Keratinocyte (primary cell): ENCODE data around the gene UBLCP1. TPM values are rescaled to one million over a fixed set of nuclear protein-coding genes. Genes with fewer than 3 reads are reported as not detected.
"Not testable (repeated sequence)": the region's sequence is repeated elsewhere in the genome, so short reads cannot be mapped to it uniquely, and the experiment has no call there.

Experiments used
- DNase-seq: peaks from one replicate; pipeline ENCODE4 v3.0.0-alpha.2; 2011; ENCODE audit warnings: low read depth, missing footprints, low spot score
- FAIRE-seq: peaks from 2 replicates; lab custom pipeline; 2011; peaks lifted over from hg19 to GRCh38; lab: Jason Lieb, UNC
- H2AFZ ChIP-seq: 2 replicates; pipeline ENCODE4 v1.6.0; 2012; ENCODE audit warnings: low read length, control low read depth, inconsistent platforms; ENCODE audit not compliant: control insufficient read depth
- H3K27ac ChIP-seq: 2 replicates; pipeline ENCODE4 v1.5.1; 2011; ENCODE audit warnings: low read length; ENCODE audit not compliant: control insufficient read depth, insufficient read depth
- H3K27me3 ChIP-seq: 3 replicates; pipeline ENCODE4 v1.6.0; 2011; ENCODE audit warnings: low read length; ENCODE audit not compliant: control insufficient read depth, insufficient read depth; ENCODE audit errors: extremely low read depth
- H3K36me3 ChIP-seq, 2 experiments: 2 replicates in 1 of 2; 3 replicates in 1 of 2; pipeline ENCODE4 v1.5.1; 2011; ENCODE audit warnings: low read length in 2 of 2, mild to moderate bottlenecking in 1 of 2; ENCODE audit not compliant: control insufficient read depth in 2 of 2, insufficient read depth in 2 of 2; ENCODE audit errors: extremely low read depth in 1 of 2
- H3K4me1 ChIP-seq: 3 replicates; pipeline ENCODE4 v1.5.1; 2011; ENCODE audit warnings: low read length; ENCODE audit not compliant: control insufficient read depth, insufficient read depth; ENCODE audit errors: extremely low read depth
- H3K4me2 ChIP-seq: 3 replicates; pipeline ENCODE4 v1.6.0; 2011; ENCODE audit warnings: low read depth, low read length; ENCODE audit not compliant: control insufficient read depth, insufficient read depth; ENCODE audit errors: extremely low read depth
- H3K4me3 ChIP-seq, 3 experiments: fragments of 200-600 bp in 1 of 3; sonication (generic) in 1 of 3; 2 replicates in 2 of 3; 3 replicates in 1 of 3; pipeline ENCODE4 v1.5.1; 2011 to 2016; ENCODE audit warnings: low read length in 3 of 3, mild to moderate bottlenecking in 3 of 3, control low read depth in 2 of 3, inconsistent platforms in 1 of 3, low read depth in 1 of 3, mixed read lengths in 1 of 3, mixed run types in 1 of 3, moderate library complexity in 1 of 3; ENCODE audit not compliant: control insufficient read depth in 2 of 3, insufficient read depth in 2 of 3; ENCODE audit errors: extremely low read depth in 1 of 3
- H3K79me2 ChIP-seq: 2 replicates; pipeline ENCODE4 v1.6.0; 2012; ENCODE audit warnings: low read length; ENCODE audit not compliant: control insufficient read depth, insufficient read depth
- H3K9ac ChIP-seq: 3 replicates; pipeline ENCODE4 v1.6.0; 2011; ENCODE audit warnings: low read length; ENCODE audit not compliant: control insufficient read depth, insufficient read depth; ENCODE audit errors: extremely low read depth
- H3K9me1 ChIP-seq: 3 replicates; pipeline ENCODE4 v1.6.0; 2011; ENCODE audit warnings: low read length; ENCODE audit not compliant: control insufficient read depth, insufficient read depth; ENCODE audit errors: extremely low read depth
- H3K9me3 ChIP-seq: 2 replicates; pipeline ENCODE4 v1.5.1; 2012; ENCODE audit warnings: low read depth, low read length; ENCODE audit not compliant: control insufficient read depth
- H4K20me1 ChIP-seq: 3 replicates; pipeline ENCODE4 v1.6.0; 2011; ENCODE audit warnings: low read length; ENCODE audit not compliant: control insufficient read depth, insufficient read depth; ENCODE audit errors: extremely low read depth
- EZH2 ChIP-seq: IDR thresholded peaks from one replicate; pipeline ENCODE4 v1.6.1; 2012; ENCODE audit warnings: inconsistent platforms, mild to moderate bottlenecking, low read length, moderate library complexity
- dilution Hi-C: fragments of 300-500 bp; cut with MboI; formaldehyde crosslinking; loops from one replicate; pipeline ENCODE4 v1.7.0; 2020; ENCODE audit warnings: low sequenced_read_pairs; ENCODE audit not compliant: extremely low pct_ligation_motif_present
- polyA plus RNA-seq, 5 experiments: library from polyadenylated mRNA; depleted of rRNA in 3 of 5; stranded (reverse) in 3 of 5; stranded (forward) in 1 of 5; unstranded in 1 of 5; fragments of >200 nt; gene quantifications; 1 replicate in 1 of 5; 2 replicates in 3 of 5; 3 replicates in 1 of 5; pipeline versions ENCODE4 v1.2.1 to v1.2.3, GENCODE V29; 2011 to 2012; ENCODE audit warnings: missing spikeins in 2 of 5, low read depth in 1 of 5, low replicate concordance in 1 of 5
- TF ChIP-seq, protein P1 (sequence below), 3 experiments: IDR thresholded peaks in 1 of 3; conservative IDR thresholded peaks in 1 of 3; optimal IDR thresholded peaks in 1 of 3; 2 replicates in 2 of 3; 3 replicates in 1 of 3; pipeline versions ENCODE3 to v1.5.1; 2011; ENCODE audit warnings: low read length in 3 of 3, mild to moderate bottlenecking in 3 of 3, moderate library complexity in 2 of 3, control low read depth in 1 of 3, inconsistent platforms in 1 of 3; ENCODE audit not compliant: insufficient read depth in 2 of 3; ENCODE audit errors: extremely low read depth in 1 of 3

Gene UBLCP1
- polyA plus RNA-seq, 1 donor (not counting 4 experiments of a cell fraction or from before 2014, with no cell fraction given), result 42.5 TPM

GRCh38 chr5:159263569-159263905 is 447 bp downstream of the UBLCP1 start:
- H2AFZ ChIP-seq, result peak overlapping the region; percentile 78
- peak overlapping the region; percentile 81 to 95 (median 83) for H3K4me3 ChIP-seq
- peaks cover 0 to 3% of the 10 kb centered on the region in 2 experiments for H3K36me3 ChIP-seq
- peak overlapping the region; percentile 95 for H3K27ac ChIP-seq
- peaks cover 50% of the 10 kb centered on the region for H3K79me2 ChIP-seq
- no peaks in the 10 kb centered on the region for H3K9me1 ChIP-seq
- dilution Hi-C loops, result no loop called here
- DNase-seq, result no peak
- no peaks in the 10 kb centered on the region for H3K9me3 ChIP-seq
- H3K4me2 ChIP-seq, result peak overlapping the region; percentile 79
- no peaks in the 10 kb centered on the region for H4K20me1 ChIP-seq
- H3K4me1 ChIP-seq, result peaks cover 15% of the 10 kb centered on the region
- H3K27me3 ChIP-seq, result no peaks in the 10 kb centered on the region
- no peak for TF ChIP-seq EZH2
- TF ChIP-seq, protein P1, sequence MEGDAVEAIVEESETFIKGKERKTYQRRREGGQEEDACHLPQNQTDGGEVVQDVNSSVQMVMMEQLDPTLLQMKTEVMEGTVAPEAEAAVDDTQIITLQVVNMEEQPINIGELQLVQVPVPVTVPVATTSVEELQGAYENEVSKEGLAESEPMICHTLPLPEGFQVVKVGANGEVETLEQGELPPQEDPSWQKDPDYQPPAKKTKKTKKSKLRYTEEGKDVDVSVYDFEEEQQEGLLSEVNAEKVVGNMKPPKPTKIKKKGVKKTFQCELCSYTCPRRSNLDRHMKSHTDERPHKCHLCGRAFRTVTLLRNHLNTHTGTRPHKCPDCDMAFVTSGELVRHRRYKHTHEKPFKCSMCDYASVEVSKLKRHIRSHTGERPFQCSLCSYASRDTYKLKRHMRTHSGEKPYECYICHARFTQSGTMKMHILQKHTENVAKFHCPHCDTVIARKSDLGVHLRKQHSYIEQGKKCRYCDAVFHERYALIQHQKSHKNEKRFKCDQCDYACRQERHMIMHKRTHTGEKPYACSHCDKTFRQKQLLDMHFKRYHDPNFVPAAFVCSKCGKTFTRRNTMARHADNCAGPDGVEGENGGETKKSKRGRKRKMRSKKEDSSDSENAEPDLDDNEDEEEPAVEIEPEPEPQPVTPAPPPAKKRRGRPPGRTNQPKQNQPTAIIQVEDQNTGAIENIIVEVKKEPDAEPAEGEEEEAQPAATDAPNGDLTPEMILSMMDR (optimal IDR thresholded peaks at IDR 0.05 in 1 of 3, IDR thresholded peaks at IDR 0.05 in 1 of 3, conservative IDR thresholded peaks at IDR 0.05 in 1 of 3; ENCODE audit: extremely low read depth in 1 of 3, insufficient read depth in 2 of 3, low read length in 3 of 3), result no peak
- no peak for FAIRE-seq
- H3K9ac ChIP-seq, result peak overlapping the region; percentile 90

- H3K36me3 ChIP-seq, FAIRE-seq, H4K20me1 ChIP-seq, H3K9me3 ChIP-seq, DNase-seq, dilution Hi-C loops, H3K9me1 ChIP-seq, H3K4me2 ChIP-seq, H3K4me3 ChIP-seq, H2AFZ ChIP-seq, H3K27ac ChIP-seq, H3K27me3 ChIP-seq, H3K9ac ChIP-seq: not testable (repeated sequence)
- Histone ChIP-seq H3K79me2 (peaks cover 50% of the 10 kb centered on the region), H3K4me1 (peaks cover 15% of the 10 kb centered on the region)
Measured at GRCh38 chr5:159266764-159267163, 3.7 kb downstream of the UBLCP1 start.

- Histone ChIP-seq H3K27me3 (no peaks in the 10 kb centered on the region), H3K4me2 (no peak overlapping the region), H3K36me3 (peaks cover 6 to 8% of the 10 kb centered on the region in 2 experiments), H3K27ac (no peak overlapping the region), H3K4me3 (no peak overlapping the region), H3K9me3 (no peaks in the 10 kb centered on the region), H4K20me1 (no peaks in the 10 kb centered on the region), H3K4me1 (peaks cover under 1% of the 10 kb centered on the region), H3K9ac (no peak overlapping the region), H3K79me2 (peaks cover 34% of the 10 kb centered on the region), H2AFZ (no peak overlapping the region), H3K9me1 (no peaks in the 10 kb centered on the region)
- no peak for TF ChIP-seq EZH2
- TF ChIP-seq, protein P1 (optimal IDR thresholded peaks at IDR 0.05 in 1 of 3, IDR thresholded peaks at IDR 0.05 in 1 of 3, conservative IDR thresholded peaks at IDR 0.05 in 1 of 3; ENCODE audit: extremely low read depth in 1 of 3, insufficient read depth in 2 of 3, low read length in 3 of 3), result no peak
- no peak for DNase-seq
- dilution Hi-C loops, result no loop called here
- FAIRE-seq, result no peak
Measured at GRCh38 chr5:159269723-159270122, 6.6 kb downstream of the UBLCP1 start.
